Hematopoietic multipotent progenitor cell treated with erythropoietin and hydrocortisone succinate and interleukin-3 and kit ligand, for 4 days (in vitro differentiated cells): ENCODE results near the gene SPATS2.
A peak's percentile ranks its signal among the peaks of the same experiment; 100 is the strongest.
"Not testable (repeated sequence)": the region's sequence is repeated elsewhere in the genome, so short reads cannot be mapped to it uniquely, and the experiment has no call there.

Experiments
- DNase-seq: peaks from one replicate; pipeline ENCODE4 v3.0.0-alpha.2; 2015

Gene SPATS2

GRCh38 chr12:49357103-49357678 is 10.1 kb upstream of the SPATS2 start:
- DNase-seq = peak; percentile 80

GRCh38 chr12:49358483-49359141 is 8.7 kb upstream of the SPATS2 start:
- DNase-seq = peak; percentile 90

DNA sequence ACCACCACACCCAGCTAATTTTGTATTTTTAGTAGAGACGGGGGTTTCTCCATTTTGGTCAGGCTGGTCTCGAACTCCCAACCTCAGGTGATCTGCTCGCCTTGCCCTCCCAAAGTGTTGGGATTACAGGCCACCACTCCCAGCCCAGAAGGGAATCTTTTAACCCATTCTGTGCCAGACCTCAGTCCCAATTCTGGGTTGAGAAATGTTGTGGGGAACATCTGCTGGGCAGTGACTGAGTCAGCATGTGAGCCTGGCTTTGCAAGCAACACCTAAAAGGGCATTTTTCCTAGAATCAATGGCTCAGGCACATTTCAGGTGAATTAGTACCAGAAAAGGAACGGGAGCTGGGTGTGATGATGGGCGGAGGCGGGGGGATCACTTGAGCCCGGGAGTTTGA is 7.6 kb upstream of the SPATS2 start:
- no peak for DNase-seq

GRCh38 chr12:49362077-49362476 is 5.2 kb upstream of the SPATS2 start:
- DNase-seq = no peak

DNA sequence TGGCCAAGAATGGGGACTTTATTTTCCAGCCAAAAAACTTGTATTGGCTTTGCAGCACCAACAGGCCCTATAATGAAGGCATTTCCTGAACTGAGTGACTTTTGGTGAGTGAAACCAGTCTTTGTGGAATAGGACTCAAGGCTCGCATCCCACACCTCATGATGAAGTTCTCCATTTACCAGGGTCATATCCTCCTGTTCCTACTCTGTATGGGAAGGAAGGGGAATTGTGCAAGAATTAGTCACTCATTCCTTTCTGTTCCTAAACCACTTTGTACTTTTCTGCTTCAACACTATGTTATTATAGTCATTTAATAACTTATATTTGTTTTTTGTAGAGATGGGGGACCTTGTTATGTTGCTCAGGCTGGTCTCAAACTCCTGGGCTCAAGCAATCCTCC is 2.3 kb upstream of the SPATS2 start:
- no peak for DNase-seq

- peak; percentile 84 for DNase-seq
Observed at GRCh38 chr12:49365542-49365941, 1.7 kb upstream of the SPATS2 start.

DNA sequence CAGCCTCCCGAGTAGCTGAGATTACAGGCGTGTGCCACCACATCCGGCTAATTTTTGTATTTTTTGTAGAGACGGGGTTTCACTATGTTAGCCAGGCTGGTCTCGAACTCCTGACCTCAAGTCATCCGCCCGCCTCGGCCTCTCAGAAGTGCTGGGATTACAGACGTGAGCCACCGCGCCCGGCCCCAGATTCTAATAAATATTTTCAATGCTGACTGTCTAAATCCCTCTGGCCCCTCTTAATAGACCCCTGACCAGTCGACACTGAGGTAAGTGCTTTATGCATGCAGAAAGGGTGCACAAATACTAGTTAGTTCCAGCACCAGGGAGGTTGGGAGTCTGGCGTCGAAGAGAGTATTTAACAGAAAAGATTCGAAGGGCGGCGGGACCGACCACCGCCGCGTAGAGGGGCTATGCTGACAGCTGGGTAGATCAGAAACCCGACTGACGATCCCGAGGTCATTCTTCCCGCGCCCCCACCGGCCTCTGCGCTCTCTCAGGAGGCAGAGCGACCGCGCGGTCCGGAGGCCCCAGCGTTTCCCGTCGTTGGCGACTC is 1.1 kb upstream of the SPATS2 start:
- DNase-seq = no peak

GRCh38 chr12:49366652-49367380 is 446 bp upstream of the SPATS2 start:
- DNase-seq = peak; percentile 96

DNA sequence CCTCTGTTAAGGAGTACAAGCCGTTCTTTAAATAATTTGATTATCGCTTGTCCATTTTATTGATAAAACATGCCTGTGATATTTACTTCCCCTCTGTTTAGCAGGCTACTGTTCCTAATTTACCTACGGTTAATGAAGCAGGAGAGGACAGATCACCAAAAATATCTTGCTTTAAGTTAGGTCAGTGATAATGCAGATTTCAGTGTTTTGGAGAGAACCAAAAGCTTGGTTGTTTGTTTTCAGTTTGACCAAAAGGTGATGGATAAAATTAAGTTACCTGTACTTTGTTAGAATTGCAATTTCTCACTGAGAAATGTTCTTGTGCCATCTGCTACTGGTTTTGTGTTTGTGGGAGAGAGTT is 958 bp downstream of the SPATS2 start:
- DNase-seq = no peak

DNA sequence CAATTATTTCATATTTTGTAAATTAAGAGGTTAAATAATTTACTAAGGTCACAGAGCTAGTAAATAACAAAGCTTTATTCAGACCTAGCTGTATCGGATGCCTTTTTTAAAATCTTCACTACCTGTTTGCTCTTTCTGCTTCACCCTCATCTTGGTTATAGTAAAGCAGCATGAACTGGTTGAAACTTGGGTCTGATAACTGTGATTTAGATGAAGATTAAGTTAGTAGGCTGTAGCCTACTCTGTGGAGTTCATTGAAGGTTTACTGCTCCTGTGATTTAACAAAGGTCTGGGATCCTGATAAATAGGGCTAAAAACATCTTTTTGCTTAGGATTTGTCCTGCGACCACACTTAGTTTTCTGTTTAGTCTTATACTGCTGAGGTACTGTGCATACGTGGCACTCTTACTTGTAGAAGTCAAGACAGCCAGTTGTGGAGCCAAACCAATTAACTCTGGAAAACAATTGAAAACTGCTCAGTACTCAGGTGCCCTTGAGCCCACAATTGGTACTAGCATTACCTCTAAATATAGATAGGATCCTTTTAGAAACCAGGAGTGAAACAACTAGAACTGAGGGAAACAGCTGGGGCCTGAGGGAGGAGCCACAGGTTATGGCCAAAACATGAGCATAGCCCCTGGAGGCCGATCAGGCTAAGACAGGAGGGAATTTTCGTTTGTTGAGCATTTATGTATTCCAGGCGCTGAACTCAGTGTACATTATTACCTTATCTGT is 2.3 kb downstream of the SPATS2 start:
- peak; percentile 82 for DNase-seq

DNA sequence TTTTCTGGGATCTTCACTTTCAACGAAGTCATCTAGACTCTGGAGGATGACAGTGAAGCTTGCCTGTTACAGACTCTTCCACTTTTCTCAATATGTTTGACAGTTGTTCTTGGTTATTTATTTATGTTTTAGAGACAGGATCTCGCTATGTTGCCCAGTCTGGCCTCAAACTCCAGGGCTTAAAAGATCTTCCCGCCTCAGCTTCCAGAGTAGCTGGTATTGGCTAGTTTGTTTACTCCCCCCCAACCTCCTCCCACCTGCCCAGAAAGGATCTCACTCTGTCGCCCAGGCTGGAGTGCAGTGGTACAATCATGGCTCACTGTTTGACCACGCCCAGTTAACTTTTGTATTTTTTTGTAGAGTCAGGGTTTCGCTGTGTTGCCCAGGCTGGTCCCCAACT is 3.3 kb downstream of the SPATS2 start:
- no peak for DNase-seq

DNA sequence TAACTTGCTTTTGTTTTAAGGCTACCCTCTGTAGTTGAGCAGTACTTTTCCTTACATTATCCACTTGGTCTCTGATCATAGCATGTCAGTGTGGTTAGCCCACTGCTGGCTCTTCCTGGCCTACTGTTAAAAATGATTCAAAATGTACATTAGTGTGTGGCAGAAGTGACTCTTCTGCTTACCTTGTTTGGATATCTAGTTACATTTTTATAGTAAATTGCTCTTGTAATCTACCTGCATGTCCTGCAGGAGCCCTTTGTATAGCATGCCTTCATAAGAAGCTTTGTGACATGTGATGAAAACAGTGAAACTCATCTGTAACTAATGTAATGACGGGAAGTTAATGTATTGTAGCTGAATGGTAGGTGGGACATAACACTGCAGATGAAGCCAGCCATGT is 8.1 kb downstream of the SPATS2 start:
- no peak for DNase-seq

DNA sequence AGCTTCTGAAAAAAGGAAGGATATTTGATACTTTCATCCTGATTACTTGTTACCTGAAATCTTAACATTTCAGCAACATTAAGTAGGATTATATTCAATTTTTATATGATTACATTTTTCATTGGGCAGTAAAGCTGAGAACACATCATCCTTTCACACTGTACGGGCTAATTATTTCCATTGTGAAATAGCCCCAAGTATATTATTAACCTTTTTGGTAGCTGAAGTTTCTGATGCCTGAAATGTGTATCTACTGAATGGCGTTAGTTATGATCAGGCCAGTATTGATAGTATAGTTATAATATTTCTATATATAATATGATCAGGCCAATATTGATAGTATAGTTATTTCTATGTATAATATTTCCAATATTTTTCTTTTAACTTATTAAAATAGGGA is 10.1 kb downstream of the SPATS2 start:
- no peak for DNase-seq

DNA sequence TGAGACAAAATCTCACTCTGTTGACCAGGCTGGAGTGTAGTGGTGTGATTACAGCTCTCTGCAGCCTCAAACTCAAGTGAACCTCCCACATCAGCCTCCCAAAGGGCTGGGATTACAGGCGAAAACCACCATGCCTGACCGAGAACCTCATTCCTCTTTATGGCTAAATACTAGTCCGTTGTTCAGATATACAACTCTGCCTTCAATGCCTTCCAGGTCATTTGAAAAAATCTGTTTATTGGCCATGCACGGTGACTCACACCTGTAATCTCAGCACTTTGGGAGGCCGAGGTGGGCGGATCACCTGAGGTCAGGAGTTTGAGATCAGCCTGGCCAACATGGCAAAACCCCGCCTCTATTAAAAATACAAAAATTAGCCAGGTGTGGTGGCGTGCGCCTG is 12.9 kb downstream of the SPATS2 start:
- not testable (repeated sequence) for DNase-seq

- peak; percentile 91 for DNase-seq
Observed at GRCh38 chr12:49388682-49389386, 21.6 kb downstream of the SPATS2 start.

- no peak for DNase-seq
Observed at GRCh38 chr12:49389387-49389703, 22.1 kb downstream of the SPATS2 start.

- no peak for DNase-seq
Observed at GRCh38 chr12:49397000-49397399, 29.7 kb downstream of the SPATS2 start.

- DNase-seq = no peak
Observed at GRCh38 chr12:49400304-49400703, 33.0 kb downstream of the SPATS2 start.

DNA sequence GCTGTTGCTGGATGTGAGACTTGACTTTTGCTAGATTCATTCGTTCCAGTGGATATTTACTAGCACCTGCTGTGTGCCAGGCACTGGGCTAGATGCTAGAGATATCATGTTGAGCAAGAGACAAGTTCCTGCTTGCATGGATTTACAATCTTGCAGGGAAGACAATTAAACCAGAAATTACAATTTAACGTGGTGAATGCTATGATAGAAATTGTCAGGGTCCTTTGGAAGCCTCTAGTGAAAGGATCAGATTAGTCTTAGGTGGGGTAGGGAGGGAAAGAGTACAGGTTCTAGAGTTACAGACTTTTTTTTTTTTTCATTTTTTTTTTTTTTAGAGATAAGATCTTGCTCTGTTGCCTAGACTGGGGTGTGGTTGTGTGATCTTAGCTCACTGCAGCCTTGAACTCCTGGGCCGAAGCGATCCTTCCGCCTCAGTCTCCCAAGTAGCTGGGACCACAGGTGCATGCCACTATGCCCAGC is 36.7 kb downstream of the SPATS2 start:
- DNase-seq = no peak

DNA sequence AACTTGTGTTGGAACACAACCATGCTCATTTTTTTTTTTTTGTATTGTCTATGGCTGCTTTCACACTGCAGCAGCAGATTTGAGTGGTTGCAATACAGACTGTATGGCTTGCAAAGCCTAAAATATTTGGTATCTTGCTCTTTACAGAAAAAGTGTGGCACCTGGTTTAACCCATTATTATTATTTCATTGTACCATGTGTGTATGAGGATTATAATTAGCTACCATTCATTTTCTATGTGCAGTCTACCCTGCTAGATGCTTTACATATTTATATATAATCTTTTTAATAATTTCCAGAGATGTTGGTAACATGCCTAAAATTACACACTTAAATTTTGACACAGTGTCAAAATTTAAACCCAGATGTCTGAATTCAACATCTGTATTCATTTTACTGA is 37.7 kb downstream of the SPATS2 start:
- DNase-seq = no peak

DNA sequence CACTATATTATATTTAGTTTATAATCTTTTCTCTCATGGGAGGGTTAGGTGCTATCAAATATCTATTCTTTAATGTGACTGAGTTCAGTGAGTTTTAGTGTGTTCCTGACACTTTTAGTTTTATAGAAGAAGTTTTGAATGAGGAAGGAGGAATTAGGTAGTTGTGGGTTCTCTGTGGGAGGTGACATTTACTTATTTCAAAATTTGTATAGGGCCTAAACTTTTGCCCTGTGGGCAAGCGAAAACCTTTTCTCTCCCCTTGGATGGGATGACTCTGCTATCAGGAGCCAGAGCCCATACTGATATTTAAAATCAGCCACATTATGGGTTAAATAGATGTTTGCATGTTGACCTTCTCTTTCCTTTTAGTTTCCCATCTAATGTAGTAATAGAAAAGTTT is 43.6 kb downstream of the SPATS2 start:
- no peak for DNase-seq

GRCh38 chr12:49413010-49413409 is 45.7 kb downstream of the SPATS2 start:
- no peak for DNase-seq

DNA sequence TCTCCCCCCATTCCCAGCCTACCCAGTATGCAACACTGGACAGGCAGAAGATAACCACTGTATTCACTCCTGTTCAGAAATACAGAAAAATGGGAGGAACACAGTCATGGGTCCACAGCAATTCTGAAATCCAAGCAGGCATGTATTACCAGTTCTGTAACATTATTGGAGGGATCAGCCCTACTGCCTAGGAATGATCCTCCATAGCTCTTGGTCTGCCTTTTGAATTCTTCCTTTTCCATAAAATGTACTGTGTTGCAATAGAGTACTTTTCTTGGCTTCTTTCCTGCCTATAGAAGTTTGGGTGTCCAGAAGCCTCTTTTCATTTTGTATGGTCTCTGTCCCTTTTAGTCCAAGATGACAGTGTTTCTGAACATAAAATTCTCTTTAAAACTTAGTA is 46.5 kb downstream of the SPATS2 start:
- DNase-seq = no peak
